ENCODE measurements around the gene GP5. TPM values are rescaled to one million over a fixed set of nuclear protein-coding genes. Genes with fewer than 3 reads are reported as not detected.

Gene GP5
- total and polyA plus RNA-seq, 2 donors (not counting 1 experiment from before 2014, with no cell fraction given) = 0.01 to 0.15 TPM

- intact Hi-C loops (cut with micrococcal nuclease) = no loop called here
- POLR2A ChIA-PET = no interaction called here
- H2AFZ ChIP-seq (ENCODE audit: insufficient read depth, low read depth, low read length, poor library complexity, severe bottlenecking) = no peak overlapping the region
- WGBS (ENCODE audit: insufficient coverage) = 90% methylated on average over 6 of the region's 7 CpGs
- no peaks in the 10 kb centered on the region for H4K20me1 ChIP-seq (ENCODE audit: control insufficient read depth, insufficient read depth, low read length, poor library complexity, severe bottlenecking)
- Mint-ChIP-seq H3K9me3 (ENCODE audit: insufficient read depth) (peaks cover 6% of the 10 kb centered on the region), H3K4me1 (peaks cover 17% of the 10 kb centered on the region), H3K27ac (no peak overlapping the region), H3K27me3 (peaks cover 20% of the 10 kb centered on the region), H3K4me3 (no peak overlapping the region)
- H3K4me2 ChIP-seq (replicated peaks; ENCODE audit: low read depth, low read length, poor library complexity, severe bottlenecking) = no peak overlapping the region
- peaks cover 0 to 14% (median 4%) of the 10 kb centered on the region in 4 experiments for H3K27me3 ChIP-seq (replicated peaks in 1 of 4; ENCODE audit: control extremely low read depth in 1 of 4, control insufficient read depth in 3 of 4, insufficient read depth in 4 of 4, low read length in 3 of 4)
- no peak overlapping the region for H3K9ac ChIP-seq (ENCODE audit: low read length)
- peaks cover 13 to 14% of the 10 kb centered on the region in 2 donors for H3K4me1 ChIP-seq (ENCODE audit: control insufficient read depth in 2 of 2, insufficient read depth in 2 of 2, low read length in 2 of 2)
- no peak overlapping the region for H3K27ac ChIP-seq (ENCODE audit: low read length in 2 of 2)
- CTCF ChIA-PET = interaction anchor here (0.6 to 1.8 kb wide), 3 partner anchors 10 to 21 kb away, joined by 3 to 6 read pairs (median 3); no protein-coding TSS in a partner anchor
- no peak overlapping the region for H3K4me3 ChIP-seq (ENCODE audit: control extremely low read depth in 1 of 5, extremely low read depth in 1 of 5, insufficient read depth in 1 of 5, low read depth in 2 of 5, low read length in 4 of 5)
- ATAC-seq (ENCODE audit: low read depth) = no peak
- no peaks in the 10 kb centered on the region for H3K79me2 ChIP-seq (ENCODE audit: control insufficient read depth, insufficient read depth, low read length)
- H3K9me3 ChIP-seq (ENCODE audit: control extremely low read depth in 1 of 3, control insufficient read depth in 2 of 3, insufficient read depth in 1 of 3, low read length in 2 of 3) = peaks cover 1 to 5% (median 4%) of the 10 kb centered on the region in 3 donors
- DNase-seq = no peak
- TF ChIP-seq CTCF (IDR thresholded peaks at IDR 0.05) = no peak
- H3K36me3 ChIP-seq (replicated peaks in 1 of 2; ENCODE audit: control extremely low read depth in 1 of 2, control insufficient read depth in 1 of 2, extremely low read depth in 1 of 2, insufficient read depth in 2 of 2, low read length in 1 of 2) = no peaks in the 10 kb centered on the region
Observed at GRCh38 chr3:194392576-194392975, 6.5 kb downstream of the GP5 start.

- no peak overlapping the region for H3K27ac Mint-ChIP-seq
- POLR2A ChIA-PET = no interaction called here
- no peak overlapping the region for H3K4me3 Mint-ChIP-seq
Observed at GRCh38 chr3:194390835-194391234, 8.2 kb downstream of the GP5 start.

More at GRCh38 chr3:194390835-194391234, 8.2 kb downstream of the GP5 start:
- peaks cover 6% of the 10 kb centered on the region for H3K9me3 Mint-ChIP-seq (ENCODE audit: insufficient read depth)
- Histone ChIP-seq H3K36me3 (replicated peaks in 1 of 2; ENCODE audit: control extremely low read depth in 1 of 2, control insufficient read depth in 1 of 2, extremely low read depth in 1 of 2, insufficient read depth in 2 of 2, low read length in 1 of 2) (no peaks in the 10 kb centered on the region), H3K9me3 (ENCODE audit: control extremely low read depth in 1 of 3, control insufficient read depth in 2 of 3, insufficient read depth in 1 of 3, low read length in 2 of 3) (peaks cover 1 to 5% (median 4%) of the 10 kb centered on the region in 3 donors), H4K20me1 (ENCODE audit: control insufficient read depth, insufficient read depth, low read length, poor library complexity, severe bottlenecking) (no peaks in the 10 kb centered on the region), H3K4me1 (ENCODE audit: control insufficient read depth in 2 of 2, insufficient read depth in 2 of 2, low read length in 2 of 2) (no peaks in the 10 kb centered on the region), H3K4me3 (ENCODE audit: control extremely low read depth in 1 of 5, extremely low read depth in 1 of 5, insufficient read depth in 1 of 5, low read depth in 2 of 5, low read length in 4 of 5) (no peak overlapping the region), H3K27ac (ENCODE audit: low read length in 2 of 2) (no peak overlapping the region), H3K79me2 (ENCODE audit: control insufficient read depth, insufficient read depth, low read length) (no peaks in the 10 kb centered on the region), H3K4me2 (replicated peaks; ENCODE audit: low read depth, low read length, poor library complexity, severe bottlenecking) (no peak overlapping the region), H2AFZ (ENCODE audit: insufficient read depth, low read depth, low read length, poor library complexity, severe bottlenecking) (no peak overlapping the region), H3K9ac (ENCODE audit: low read length) (no peak overlapping the region), H3K27me3 (replicated peaks in 1 of 4; ENCODE audit: control extremely low read depth in 1 of 4, control insufficient read depth in 3 of 4, insufficient read depth in 4 of 4, low read length in 3 of 4) (peaks cover 0 to 9% (median 5%) of the 10 kb centered on the region in 4 experiments)
- peaks cover 3% of the 10 kb centered on the region for H3K4me1 Mint-ChIP-seq
- intact Hi-C loops (cut with micrococcal nuclease) = no loop called here
- H3K27me3 Mint-ChIP-seq = peaks cover 23% of the 10 kb centered on the region
- ATAC-seq (ENCODE audit: low read depth) (no peak), DNase-seq (no peak)
- CTCF ChIA-PET = interaction anchor here (1.8 kb wide), 1 partner anchor 13 kb away, joined by 6 read pairs; no protein-coding TSS in a partner anchor
- no peak for TF ChIP-seq EZH2 (IDR thresholded peaks at IDR 0.05; ENCODE audit: borderline replicate concordance, insufficient read depth, low read depth, low read length, poor library complexity, severe bottlenecking)
- TF ChIP-seq CTCF (IDR thresholded peaks at IDR 0.05) = no peak
